A549 (cell line): ENCODE results near the gene AAK1. TPM values are rescaled to one million over a fixed set of nuclear protein-coding genes. Genes with fewer than 3 reads are reported as not detected.
A peak's percentile ranks its signal among the peaks of the same experiment; 100 is the strongest.

Source experiments
- ATAC-seq, 2 experiments: fragments of 200-7000 bp in 1 of 2; fragments of >200 bp in 1 of 2; cut with Nextera tagmentation in 1 of 2; cut with Tn5 transposase in 1 of 2; 3 replicates each; pipeline versions ENCODE4 v1.8.0 to v1.9.1; 2018 to 2020; ENCODE audit warnings: mild to moderate bottlenecking in 1 of 2, moderate library complexity in 1 of 2
- CTCF ChIA-PET: fragments of 300-600 bp; sonication (Branson Sonifier 250); formaldehyde crosslinking; extraction: SDS; loops from one replicate; lab custom pipeline; 2021; ENCODE audit warnings: antibody characterized with exemption, inconsistent platforms; lab: Yijun Ruan, JAX
- POLR2A ChIA-PET: fragments of 350-600 bp; formaldehyde crosslinking; extraction: SDS; loops from one replicate; lab custom pipeline; 2021; ENCODE audit warnings: antibody characterized with exemption, inconsistent platforms; lab: Yijun Ruan, JAX
- DNase-seq, 2 experiments: peaks; one replicate each; pipeline versions ENCODE4 v3.0.0 to v3.0.0-alpha.2; 2011 to 2016; ENCODE audit warnings: low read depth in 1 of 2, low spot score in 1 of 2
- FAIRE-seq: peaks from 2 replicates; lab custom pipeline; 2011; peaks lifted over from hg19 to GRCh38; lab: Jason Lieb, UNC
- H3K27ac ChIP-seq, 2 experiments: fragments of >200 bp; sonication (Bioruptor Twin); formaldehyde crosslinking; 3 replicates each; pipeline ENCODE4 v1.5.1; 2016 to 2017
- H3K4me1 ChIP-seq: fragments of >200 bp; sonication (Bioruptor Twin); formaldehyde crosslinking; 3 replicates; pipeline ENCODE4 v1.6.1; 2016
- H3K4me2 ChIP-seq: fragments of >200 bp; sonication (Bioruptor Twin); formaldehyde crosslinking; 3 replicates; pipeline ENCODE4 v1.6.1; 2016
- H3K4me3 ChIP-seq: fragments of >200 bp; sonication (Bioruptor Twin); formaldehyde crosslinking; 3 replicates; pipeline ENCODE4 v1.5.1; 2016
- H3K9me3 ChIP-seq: fragments of >200 bp; sonication (Bioruptor Twin); formaldehyde crosslinking; 3 replicates; pipeline ENCODE4 v1.6.1; 2016
- CBX2 ChIP-seq: fragments of 200-600 bp; sonication (generic); IDR thresholded peaks from 2 replicates; pipeline ENCODE4 v1.6.1; 2016; ENCODE audit warnings: low read depth, mild to moderate bottlenecking, borderline replicate concordance
- CBX8 ChIP-seq: fragments of 200-600 bp; sonication (generic); IDR thresholded peaks from 2 replicates; pipeline ENCODE4 v1.6.1; 2016
- EHF ChIP-seq: fragments of 250-450 bp; sonication (Bioruptor Pico); IDR thresholded peaks from 2 replicates; pipeline ENCODE4 v1.5.0; 2020; ENCODE audit warnings: mild to moderate bottlenecking
- EHMT2 ChIP-seq: fragments of 200-600 bp; sonication (generic); IDR thresholded peaks from 2 replicates; pipeline ENCODE4 v1.6.1; 2016; ENCODE audit warnings: antibody characterized with exemption, low read depth, mild to moderate bottlenecking, moderate library complexity
- EP300 ChIP-seq, 2 experiments: fragments of >200 bp; sonication (Bioruptor Twin); formaldehyde crosslinking; IDR thresholded peaks; 2 replicates in 1 of 2; 3 replicates in 1 of 2; pipeline ENCODE4 v1.6.1; 2016 to 2017
- FOSB ChIP-seq: fragments of 250-450 bp; sonication (Bioruptor Pico); IDR thresholded peaks from 2 replicates; pipeline ENCODE4 v1.5.0; 2020; ENCODE audit warnings: mild to moderate bottlenecking, moderate library complexity
- HDAC2 ChIP-seq: fragments of 200-600 bp; sonication (generic); IDR thresholded peaks from 2 replicates; pipeline ENCODE4 v1.6.1; 2016
- HOXA7 ChIP-seq: fragments of 250-450 bp; sonication (Bioruptor Pico); IDR thresholded peaks from 2 replicates; pipeline ENCODE4 v1.5.0; 2020; ENCODE audit warnings: mild to moderate bottlenecking, moderate library complexity
- HOXB13 ChIP-seq: fragments of 250-450 bp; sonication (Bioruptor Pico); IDR thresholded peaks from 2 replicates; pipeline ENCODE4 v1.5.0; 2020; ENCODE audit warnings: low read depth, mild to moderate bottlenecking, moderate library complexity
- HOXB5 ChIP-seq: fragments of 250-450 bp; sonication (Bioruptor Pico); IDR thresholded peaks from 2 replicates; pipeline ENCODE4 v1.5.0; 2020; ENCODE audit warnings: mild to moderate bottlenecking, moderate library complexity
- JUN ChIP-seq, 2 experiments: fragments of >200 bp; sonication (Bioruptor Twin); formaldehyde crosslinking; IDR thresholded peaks; 2 replicates in 1 of 2; 3 replicates in 1 of 2; pipeline ENCODE4 v1.6.1; 2016 to 2017
- JUNB ChIP-seq: fragments of >200 bp; sonication (Bioruptor Twin); formaldehyde crosslinking; IDR thresholded peaks from 2 replicates; pipeline ENCODE4 v1.6.1; 2016
- KDM1A ChIP-seq: fragments of 200-600 bp; sonication (generic); IDR thresholded peaks from 2 replicates; pipeline ENCODE4 v1.6.1; 2016; ENCODE audit warnings: low read depth, mild to moderate bottlenecking
- KDM5A ChIP-seq: fragments of 200-600 bp; sonication (generic); IDR thresholded peaks from 2 replicates; pipeline ENCODE4 v1.6.1; 2016; ENCODE audit warnings: antibody characterized with exemption, mild to moderate bottlenecking
- MAFK ChIP-seq: fragments of 450-650 bp; IDR thresholded peaks from 2 replicates; pipeline ENCODE4 v1.6.1; 2014; ENCODE audit not compliant: partially characterized antibody
- NR3C1 ChIP-seq: fragments of >200 bp; sonication (Bioruptor Twin); formaldehyde crosslinking; IDR thresholded peaks from 3 replicates; pipeline ENCODE4 v1.6.1; 2017
- PHF8 ChIP-seq: fragments of 200-600 bp; sonication (generic); IDR thresholded peaks from 2 replicates; pipeline ENCODE4 v1.6.1; 2016; ENCODE audit warnings: low read depth, mild to moderate bottlenecking, antibody characterized with exemption, moderate library complexity, borderline replicate concordance
- POLR2A ChIP-seq: IDR thresholded peaks from 2 replicates; pipeline ENCODE4 v1.6.1; 2012; ENCODE audit warnings: mild to moderate bottlenecking, low read length
- RAD21 ChIP-seq, 2 experiments: fragments of >200 bp in 1 of 2; sonication (Bioruptor Twin) in 1 of 2; formaldehyde crosslinking in 1 of 2; IDR thresholded peaks in 1 of 2; conservative IDR thresholded peaks in 1 of 2; 2 replicates in 1 of 2; 3 replicates in 1 of 2; pipeline ENCODE4 v1.6.1; 2012 to 2018; ENCODE audit warnings: inconsistent platforms in 1 of 2
- RCOR1 ChIP-seq: fragments of 150-350 bp; IDR thresholded peaks from 2 replicates; pipeline ENCODE4 v1.6.1; 2014; ENCODE audit warnings: antibody characterized with exemption, low read length, low read depth
- TFCP2L1 ChIP-seq: fragments of 250-450 bp; sonication (Bioruptor Pico); IDR thresholded peaks from 2 replicates; pipeline ENCODE4 v1.5.0; 2021; ENCODE audit warnings: mild to moderate bottlenecking
- TP53 ChIP-seq: fragments of 250-450 bp; sonication (Bioruptor Pico); IDR thresholded peaks from 2 replicates; pipeline ENCODE4 v1.5.0; 2021; ENCODE audit warnings: mild to moderate bottlenecking, moderate library complexity
- ZC3H11A ChIP-seq: fragments of 450-650 bp; IDR thresholded peaks from 2 replicates; pipeline ENCODE4 v1.6.1; 2014; ENCODE audit warnings: antibody characterized with exemption, mild to moderate bottlenecking
- ZFP36 ChIP-seq: fragments of 450-650 bp; IDR thresholded peaks from 2 replicates; pipeline ENCODE4 v1.6.1; 2014; ENCODE audit warnings: borderline replicate concordance; ENCODE audit not compliant: partially characterized antibody
- ZSCAN20 ChIP-seq: fragments of 250-450 bp; sonication (Bioruptor Pico); IDR thresholded peaks from 2 replicates; pipeline ENCODE4 v1.8.0; 2022; ENCODE audit warnings: mild to moderate bottlenecking, moderate library complexity
- WGBS: methylation state at CpG from one replicate; pipeline ENCODE4 v1.1.6; 2017; ENCODE audit errors: missing lambda C conversion rate; 5-methylcytosine and 5-hydroxymethylcytosine counted together
- polyA plus RNA-seq, 4 experiments: library from polyadenylated mRNA; depleted of rRNA in 3 of 4; stranded (reverse); fragments of >200 nt; fragmentation: RNase III in 1 of 4; extraction: RNeasy Plus Mini Kit Qiagen cat#74134 plus additional on column Dnase treatment in 1 of 4; gene quantifications; 2 replicates in 3 of 4; 3 replicates in 1 of 4; pipeline ENCODE4 v1.2.3, GENCODE V29; 2011 to 2017
- TF ChIP-seq, protein P1 (sequence below): fragments of 200-600 bp; sonication (generic); IDR thresholded peaks from 2 replicates; pipeline ENCODE4 v1.6.1; 2016; ENCODE audit warnings: antibody characterized with exemption, mild to moderate bottlenecking, moderate library complexity
- TF ChIP-seq, protein P2 (sequence below): fragments of >200 bp; sonication (Bioruptor Twin); formaldehyde crosslinking; IDR thresholded peaks from 3 replicates; pipeline ENCODE4 v1.5.1; 2016
- TF ChIP-seq, protein P3 (sequence below): fragments of 150-350 bp; IDR thresholded peaks from 2 replicates; pipeline ENCODE4 v1.6.1; 2014; ENCODE audit warnings: low read depth, mild to moderate bottlenecking, low read length
- TF ChIP-seq, protein P4 (sequence below): IDR thresholded peaks from 2 replicates; pipeline ENCODE4 v1.6.1; 2012

The AAK1 gene
- polyA plus RNA-seq, 2 of the 4 experiments (the other 2 are of a cell fraction), result 15.9 to 25.7 TPM

DNA sequence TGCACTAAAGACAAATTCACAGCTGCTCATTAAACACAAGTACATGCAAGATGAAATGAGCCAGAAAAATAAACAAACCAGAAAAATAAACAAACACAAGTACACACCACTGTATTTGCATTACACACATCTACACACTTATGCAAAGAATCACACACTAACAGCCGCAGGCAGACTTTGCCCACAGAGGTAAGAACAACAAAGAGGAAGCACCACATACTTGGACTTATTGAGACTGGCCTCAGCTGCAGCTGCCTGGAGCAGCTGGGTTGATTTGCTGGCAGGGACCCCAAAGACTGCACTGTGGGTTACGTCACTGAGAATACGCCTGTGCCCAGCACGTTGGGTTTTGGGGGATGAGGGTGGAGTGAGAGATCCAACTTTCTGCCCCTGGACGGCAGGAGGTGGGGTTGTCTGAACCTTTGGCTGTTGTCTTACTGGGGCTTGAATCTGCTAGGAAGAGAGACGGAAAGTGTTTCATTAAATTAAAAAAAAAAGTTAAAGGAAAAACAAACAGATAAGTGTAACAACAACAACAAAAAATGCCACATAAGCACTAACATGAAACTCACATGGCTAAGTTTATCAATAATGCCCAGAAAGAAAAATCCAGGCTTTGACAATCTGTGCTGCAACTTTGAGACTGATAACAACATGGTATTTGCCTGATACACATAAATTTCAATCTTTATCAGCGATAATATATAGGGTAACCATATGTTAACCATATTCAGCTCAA lies 134.4 kb downstream of the AAK1 start:
- TF ChIP-seq NR3C1 (no peak), MAFK (peak; percentile 72)
- CTCF ChIA-PET, result interaction anchor here (1.0 to 1.9 kb wide), 3 partner anchors 8 to 12 kb away, joined by 3 to 4 read pairs (median 4); no protein-coding TSS in a partner anchor
- no peak overlapping the region for H3K27ac ChIP-seq
- POLR2A ChIA-PET, result no interaction called here
- H3K4me1 ChIP-seq, result no peaks in the 10 kb centered on the region
- no peak overlapping the region for H3K4me2 ChIP-seq
- FAIRE-seq (no peak), DNase-seq (no peak), ATAC-seq (no peak)
- H3K9me3 ChIP-seq, result no peaks in the 10 kb centered on the region
- H3K4me3 ChIP-seq, result no peak overlapping the region
- WGBS, result 86% methylated on average over 7 of the region's 7 CpGs

DNA sequence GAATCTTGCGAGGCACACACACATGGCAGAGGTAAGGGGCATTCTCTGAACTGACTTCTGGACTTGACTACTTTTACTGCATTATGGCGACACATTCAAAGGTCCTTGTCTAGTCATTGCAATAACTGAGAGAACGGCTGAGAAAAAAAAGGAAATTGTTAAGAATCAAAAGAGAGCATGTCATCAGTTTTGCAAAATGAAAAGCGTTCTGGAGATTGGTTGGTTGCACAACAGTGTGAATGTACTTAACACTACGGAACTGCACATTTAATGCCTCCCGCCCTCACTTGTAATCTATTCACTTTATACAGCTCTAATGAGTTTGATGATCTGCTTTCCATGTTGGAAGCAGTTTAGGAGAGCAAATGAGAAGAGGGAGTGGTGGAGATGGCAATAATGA lies 137.8 kb downstream of the AAK1 start:
- Histone ChIP-seq H3K9me3 (no peaks in the 10 kb centered on the region), H3K27ac (no peak overlapping the region), H3K4me1 (no peaks in the 10 kb centered on the region)
- no peak for ATAC-seq
- POLR2A ChIA-PET, result no interaction called here
- CTCF ChIA-PET, result no interaction called here
- no peak for FAIRE-seq
- no peak for TF ChIP-seq POLR2A
- TF ChIP-seq KDM1A, result no peak
- no peak for TF ChIP-seq EHF
- TF ChIP-seq CBX8, result no peak
- TF ChIP-seq ZFP36, result no peak
- TF ChIP-seq, protein P1, sequence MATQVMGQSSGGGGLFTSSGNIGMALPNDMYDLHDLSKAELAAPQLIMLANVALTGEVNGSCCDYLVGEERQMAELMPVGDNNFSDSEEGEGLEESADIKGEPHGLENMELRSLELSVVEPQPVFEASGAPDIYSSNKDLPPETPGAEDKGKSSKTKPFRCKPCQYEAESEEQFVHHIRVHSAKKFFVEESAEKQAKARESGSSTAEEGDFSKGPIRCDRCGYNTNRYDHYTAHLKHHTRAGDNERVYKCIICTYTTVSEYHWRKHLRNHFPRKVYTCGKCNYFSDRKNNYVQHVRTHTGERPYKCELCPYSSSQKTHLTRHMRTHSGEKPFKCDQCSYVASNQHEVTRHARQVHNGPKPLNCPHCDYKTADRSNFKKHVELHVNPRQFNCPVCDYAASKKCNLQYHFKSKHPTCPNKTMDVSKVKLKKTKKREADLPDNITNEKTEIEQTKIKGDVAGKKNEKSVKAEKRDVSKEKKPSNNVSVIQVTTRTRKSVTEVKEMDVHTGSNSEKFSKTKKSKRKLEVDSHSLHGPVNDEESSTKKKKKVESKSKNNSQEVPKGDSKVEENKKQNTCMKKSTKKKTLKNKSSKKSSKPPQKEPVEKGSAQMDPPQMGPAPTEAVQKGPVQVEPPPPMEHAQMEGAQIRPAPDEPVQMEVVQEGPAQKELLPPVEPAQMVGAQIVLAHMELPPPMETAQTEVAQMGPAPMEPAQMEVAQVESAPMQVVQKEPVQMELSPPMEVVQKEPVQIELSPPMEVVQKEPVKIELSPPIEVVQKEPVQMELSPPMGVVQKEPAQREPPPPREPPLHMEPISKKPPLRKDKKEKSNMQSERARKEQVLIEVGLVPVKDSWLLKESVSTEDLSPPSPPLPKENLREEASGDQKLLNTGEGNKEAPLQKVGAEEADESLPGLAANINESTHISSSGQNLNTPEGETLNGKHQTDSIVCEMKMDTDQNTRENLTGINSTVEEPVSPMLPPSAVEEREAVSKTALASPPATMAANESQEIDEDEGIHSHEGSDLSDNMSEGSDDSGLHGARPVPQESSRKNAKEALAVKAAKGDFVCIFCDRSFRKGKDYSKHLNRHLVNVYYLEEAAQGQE, result no peak
- TF ChIP-seq HOXB13 (CRISPR knock-in tag), result no peak
- TF ChIP-seq, protein P2, sequence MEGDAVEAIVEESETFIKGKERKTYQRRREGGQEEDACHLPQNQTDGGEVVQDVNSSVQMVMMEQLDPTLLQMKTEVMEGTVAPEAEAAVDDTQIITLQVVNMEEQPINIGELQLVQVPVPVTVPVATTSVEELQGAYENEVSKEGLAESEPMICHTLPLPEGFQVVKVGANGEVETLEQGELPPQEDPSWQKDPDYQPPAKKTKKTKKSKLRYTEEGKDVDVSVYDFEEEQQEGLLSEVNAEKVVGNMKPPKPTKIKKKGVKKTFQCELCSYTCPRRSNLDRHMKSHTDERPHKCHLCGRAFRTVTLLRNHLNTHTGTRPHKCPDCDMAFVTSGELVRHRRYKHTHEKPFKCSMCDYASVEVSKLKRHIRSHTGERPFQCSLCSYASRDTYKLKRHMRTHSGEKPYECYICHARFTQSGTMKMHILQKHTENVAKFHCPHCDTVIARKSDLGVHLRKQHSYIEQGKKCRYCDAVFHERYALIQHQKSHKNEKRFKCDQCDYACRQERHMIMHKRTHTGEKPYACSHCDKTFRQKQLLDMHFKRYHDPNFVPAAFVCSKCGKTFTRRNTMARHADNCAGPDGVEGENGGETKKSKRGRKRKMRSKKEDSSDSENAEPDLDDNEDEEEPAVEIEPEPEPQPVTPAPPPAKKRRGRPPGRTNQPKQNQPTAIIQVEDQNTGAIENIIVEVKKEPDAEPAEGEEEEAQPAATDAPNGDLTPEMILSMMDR, result no peak
- no peak for TF ChIP-seq ZC3H11A
- no peak for TF ChIP-seq FOSB (CRISPR knock-in tag)
- TF ChIP-seq JUNB, result no peak
- TF ChIP-seq HOXB5 (CRISPR knock-in tag), result no peak
- TF ChIP-seq EP300 (IDR thresholded peaks at IDR 0.05), result no peak
- TF ChIP-seq HDAC2, result no peak
- no peak for TF ChIP-seq HOXA7 (CRISPR knock-in tag)
- no peak for TF ChIP-seq JUN (IDR thresholded peaks at IDR 0.05)
- no peak for TF ChIP-seq KDM5A
- TF ChIP-seq RAD21 (conservative IDR thresholded peaks at IDR 0.05 in 1 of 2, IDR thresholded peaks at IDR 0.05 in 1 of 2), result no peak
- TF ChIP-seq, all 56 proteins: peak for 0
- Histone ChIP-seq H3K4me2 (no peak overlapping the region), H3K4me3 (no peak overlapping the region)
- WGBS, result 94% methylated on average over 6 of the region's 6 CpGs
- no peak for DNase-seq

DNA sequence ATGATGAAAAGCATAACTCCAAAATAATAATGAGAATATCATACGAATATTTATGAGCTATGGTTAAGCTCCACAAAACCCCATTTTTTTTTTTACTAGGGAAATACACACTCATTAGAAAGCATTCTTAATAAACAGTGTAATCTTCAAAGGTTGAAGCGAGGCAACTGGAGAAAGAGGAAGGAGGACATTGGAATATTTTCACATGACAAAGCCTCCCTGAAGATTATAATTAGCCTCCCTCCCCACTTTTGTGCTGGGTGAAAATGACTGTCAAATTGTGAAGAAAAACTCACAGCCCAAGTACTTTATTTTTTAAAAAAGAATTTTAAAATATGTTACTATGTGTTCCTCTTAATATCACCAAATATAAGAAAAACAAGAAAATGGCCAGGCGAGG lies 142.2 kb downstream of the AAK1 start:
- CTCF ChIA-PET, result interaction anchor here (0.6 to 1.9 kb wide), 6 partner anchors 8 to 1644 kb away, joined by 3 to 6 read pairs (median 4); partner anchors contain the start of gene NFU1
- WGBS, result 87% methylated on average over 3 of the region's 3 CpGs
- DNase-seq (no peak), ATAC-seq (no peak), FAIRE-seq (no peak)
- Histone ChIP-seq H3K4me2 (no peak overlapping the region), H3K4me3 (no peak overlapping the region), H3K9me3 (no peaks in the 10 kb centered on the region), H3K4me1 (no peaks in the 10 kb centered on the region), H3K27ac (no peak overlapping the region)
- POLR2A ChIA-PET, result interaction anchor here (0.6 kb wide), 2 partner anchors 17 to 63 kb away, joined by 3 to 4 read pairs; no protein-coding TSS in a partner anchor
- TF ChIP-seq ZFP36 (no peak), CBX2 (no peak), EHF (no peak), MAFK (no peak), ZSCAN20 (no peak), EHMT2 (no peak), PHF8 (no peak), TFCP2L1 (CRISPR knock-in tag) (no peak), TP53 (CRISPR knock-in tag) (no peak), RCOR1 (no peak)
- TF ChIP-seq, protein P3, sequence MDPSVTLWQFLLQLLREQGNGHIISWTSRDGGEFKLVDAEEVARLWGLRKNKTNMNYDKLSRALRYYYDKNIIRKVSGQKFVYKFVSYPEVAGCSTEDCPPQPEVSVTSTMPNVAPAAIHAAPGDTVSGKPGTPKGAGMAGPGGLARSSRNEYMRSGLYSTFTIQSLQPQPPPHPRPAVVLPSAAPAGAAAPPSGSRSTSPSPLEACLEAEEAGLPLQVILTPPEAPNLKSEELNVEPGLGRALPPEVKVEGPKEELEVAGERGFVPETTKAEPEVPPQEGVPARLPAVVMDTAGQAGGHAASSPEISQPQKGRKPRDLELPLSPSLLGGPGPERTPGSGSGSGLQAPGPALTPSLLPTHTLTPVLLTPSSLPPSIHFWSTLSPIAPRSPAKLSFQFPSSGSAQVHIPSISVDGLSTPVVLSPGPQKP, result no peak
- TF ChIP-seq, protein P4, sequence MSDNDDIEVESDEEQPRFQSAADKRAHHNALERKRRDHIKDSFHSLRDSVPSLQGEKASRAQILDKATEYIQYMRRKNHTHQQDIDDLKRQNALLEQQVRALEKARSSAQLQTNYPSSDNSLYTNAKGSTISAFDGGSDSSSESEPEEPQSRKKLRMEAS, result no peak
